Spleen (tissue), 7 donors: ENCODE measurements around the gene ZBTB5.

Source experiments
- CTCF ChIP-seq, 11 experiments: fragments of 200-600 bp in 7 of 11; fragments of 450-650 bp in 4 of 11; sonication (generic) in 4 of 11; IDR thresholded peaks in 8 of 11; conservative IDR thresholded peaks in 3 of 11; 1 replicate in 7 of 11; 2 replicates in 4 of 11; pipeline versions ENCODE4 v1.4.0 to v1.8.0; 2016 to 2021; ENCODE audit warnings: antibody characterized with exemption in 11 of 11, inconsistent platforms in 4 of 11, mild to moderate bottlenecking in 1 of 11
- POLR2A ChIP-seq, 3 donors: fragments of 450-650 bp; IDR thresholded peaks; one replicate each; pipeline ENCODE4 v1.5.1; 2017; ENCODE audit warnings: antibody characterized with exemption in 3 of 3, mild to moderate bottlenecking in 1 of 3
- donor health status: DM: no; HTN: no; CAD: no; lungs with moderate emphysema.
- donor health status: DM: no; HTN: no; CAD: no.
- donor health status: DM: no; HTN: no; CAD: no.

- TF ChIP-seq POLR2A (IDR thresholded peaks at IDR 0.05) (no peak), CTCF (IDR thresholded peaks at IDR 0.05 in 8 of 11, conservative IDR thresholded peaks at IDR 0.05 in 3 of 11) (no peak)
These were observed 9.2 kb downstream of the ZBTB5 start for GRCh38 chr9:37455884-37456647.
